Effector memory CD4-positive, alpha-beta T cell (primary cell): ENCODE results near the gene MYL2.

ENCODE experiments used
- DNase-seq, 3 donors: peaks; one replicate each; pipeline ENCODE4 v3.0.0-alpha.2; 2020
- H3K27ac ChIP-seq: 2 replicates; pipeline ENCODE4 v1.7.0; 2013; ENCODE audit warnings: mild to moderate bottlenecking, low read length, moderate library complexity; ENCODE audit not compliant: insufficient read depth, poor library complexity, severe bottlenecking
- H3K27me3 ChIP-seq: replicated peaks from 2 replicates; pipeline ENCODE4 v1.7.0; 2013; ENCODE audit warnings: mild to moderate bottlenecking, low read length; ENCODE audit not compliant: insufficient read depth, control insufficient read depth, poor library complexity, severe bottlenecking
- H3K36me3 ChIP-seq: 2 replicates; pipeline ENCODE4 v1.7.0; 2013; ENCODE audit warnings: mild to moderate bottlenecking, low read length, moderate library complexity; ENCODE audit not compliant: control insufficient read depth, insufficient read depth
- H3K4me1 ChIP-seq: 2 replicates; pipeline ENCODE4 v1.7.0; 2013; ENCODE audit warnings: low read length, mild to moderate bottlenecking; ENCODE audit not compliant: control insufficient read depth, insufficient read depth, poor library complexity, severe bottlenecking
- H3K4me3 ChIP-seq: 2 replicates; pipeline ENCODE4 v1.7.0; 2013; ENCODE audit warnings: low read length, low read depth, mild to moderate bottlenecking; ENCODE audit not compliant: insufficient read depth, poor library complexity, severe bottlenecking
- H3K9me3 ChIP-seq: 2 replicates; pipeline ENCODE4 v1.7.0; 2013; ENCODE audit warnings: mild to moderate bottlenecking, low read length, moderate library complexity; ENCODE audit not compliant: control insufficient read depth

The MYL2 gene

GRCh38 chr12:110917467-110917866 is 2.9 kb downstream of the MYL2 start:
- DNase-seq = no peak
- H3K9me3 ChIP-seq = no peaks in the 10 kb centered on the region
- H3K27ac ChIP-seq = no peak overlapping the region
- no peaks in the 10 kb centered on the region for H3K27me3 ChIP-seq
- H3K4me3 ChIP-seq = no peak overlapping the region
- H3K36me3 ChIP-seq = no peaks in the 10 kb centered on the region
- no peaks in the 10 kb centered on the region for H3K4me1 ChIP-seq

DNA sequence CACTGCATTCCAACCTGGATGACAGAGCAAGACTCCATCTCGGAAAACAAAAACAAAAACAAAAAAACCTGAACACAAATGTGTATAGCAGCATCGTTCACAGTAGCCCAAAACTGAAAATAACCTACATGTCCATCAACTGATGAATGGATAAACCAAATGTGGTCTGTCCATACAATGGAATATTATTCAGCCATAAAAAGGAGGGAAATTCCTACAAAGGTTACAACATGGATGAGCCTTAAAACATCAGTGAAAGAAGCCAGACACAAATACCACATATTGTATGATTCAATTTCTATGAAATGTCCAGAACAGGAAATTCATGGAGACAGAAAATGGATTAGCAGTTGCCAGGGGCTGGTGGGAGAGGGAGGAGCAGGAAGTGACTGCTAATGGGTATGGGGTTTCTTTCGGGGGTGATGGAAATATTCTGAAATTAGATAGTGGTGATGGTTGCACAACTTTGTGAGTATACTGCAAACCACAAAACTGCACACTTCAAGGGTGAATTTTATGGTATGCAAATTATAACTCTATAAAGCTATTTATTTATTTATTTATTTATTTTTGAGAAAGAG is 4.0 kb downstream of the MYL2 start:
- DNase-seq = no peak
- Histone ChIP-seq H3K9me3 (no peaks in the 10 kb centered on the region), H3K36me3 (no peaks in the 10 kb centered on the region), H3K4me3 (no peak overlapping the region), H3K27ac (no peak overlapping the region), H3K4me1 (no peaks in the 10 kb centered on the region), H3K27me3 (no peaks in the 10 kb centered on the region)

DNA sequence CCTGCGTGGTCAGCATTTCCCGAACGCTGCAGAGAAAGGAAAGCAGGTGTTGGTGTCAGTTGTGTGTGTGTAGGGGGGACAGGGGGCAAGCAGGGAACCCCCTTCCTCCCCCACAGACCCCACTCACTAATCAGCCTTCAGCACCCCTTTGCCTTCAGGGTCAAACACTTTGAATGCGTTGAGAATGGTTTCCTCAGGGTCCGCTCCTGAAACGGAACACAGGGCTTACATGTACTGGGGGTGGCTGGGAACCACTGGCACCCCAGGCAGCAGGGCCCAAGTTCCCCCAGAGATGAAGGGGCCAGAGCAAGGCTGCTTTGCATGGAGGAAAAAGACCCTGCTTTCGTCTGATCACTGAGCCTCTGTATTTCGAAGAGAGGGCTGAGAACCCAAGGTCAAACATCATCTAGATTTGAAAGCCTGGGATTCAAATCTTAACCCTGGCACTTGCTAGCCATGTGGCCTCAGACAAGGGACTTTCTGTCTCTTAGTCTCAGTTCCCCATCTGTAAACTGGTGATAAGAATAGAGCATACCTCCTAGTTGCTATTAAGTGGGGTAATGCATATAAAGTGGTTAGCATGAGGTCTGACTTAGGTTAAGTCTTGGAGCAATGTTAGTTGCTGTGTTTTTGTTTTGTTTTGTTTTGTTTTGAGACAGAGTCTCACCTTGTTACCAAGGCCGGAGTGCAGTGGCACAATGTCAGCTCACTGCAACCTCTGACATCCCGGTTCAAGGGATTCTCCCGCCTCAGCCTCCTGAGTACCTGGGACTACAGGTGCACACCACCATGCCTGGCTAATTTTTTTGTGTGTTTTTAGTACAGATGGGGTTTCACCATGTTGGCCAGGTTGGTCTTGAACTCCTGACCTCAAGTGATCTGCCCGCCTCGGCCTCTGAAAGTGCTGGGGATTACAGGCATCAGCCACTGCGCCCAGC is 7.0 kb downstream of the MYL2 start:
- H3K9me3 ChIP-seq = no peaks in the 10 kb centered on the region
- no peak overlapping the region for H3K4me3 ChIP-seq
- H3K4me1 ChIP-seq = no peaks in the 10 kb centered on the region
- DNase-seq = no peak
- no peaks in the 10 kb centered on the region for H3K36me3 ChIP-seq
- H3K27me3 ChIP-seq = no peaks in the 10 kb centered on the region
- no peak overlapping the region for H3K27ac ChIP-seq

DNA sequence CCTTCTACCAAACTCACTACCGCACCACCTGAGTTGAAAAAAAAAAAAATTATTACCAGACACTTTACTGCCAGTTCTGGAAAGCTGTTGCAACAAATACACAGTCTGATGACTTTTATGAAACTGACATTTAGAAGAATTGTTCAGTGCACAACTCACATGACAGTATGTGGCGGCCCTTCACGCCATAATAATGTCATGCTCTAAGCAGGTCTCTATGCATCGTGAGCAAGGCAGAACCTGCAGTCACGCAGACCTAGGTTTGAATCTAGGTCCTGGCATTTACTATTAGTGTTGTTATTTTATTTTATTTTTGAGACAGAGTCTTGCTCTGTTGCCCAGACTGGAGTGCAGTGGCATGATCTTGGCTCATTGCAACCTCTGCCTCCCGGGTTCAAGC is 8.1 kb downstream of the MYL2 start:
- Histone ChIP-seq H3K27ac (no peak overlapping the region), H3K27me3 (no peaks in the 10 kb centered on the region), H3K36me3 (no peaks in the 10 kb centered on the region), H3K4me3 (no peak overlapping the region), H3K9me3 (no peaks in the 10 kb centered on the region), H3K4me1 (no peaks in the 10 kb centered on the region)
- no peak for DNase-seq

- Histone ChIP-seq H3K9me3 (no peaks in the 10 kb centered on the region), H3K4me1 (no peaks in the 10 kb centered on the region), H3K36me3 (no peaks in the 10 kb centered on the region), H3K4me3 (no peak overlapping the region), H3K27ac (no peak overlapping the region), H3K27me3 (no peaks in the 10 kb centered on the region)
- no peak for DNase-seq
Observed at GRCh38 chr12:110908377-110909152, 11.8 kb downstream of the MYL2 start.

GRCh38 chr12:110907583-110907982 is 12.8 kb downstream of the MYL2 start:
- DNase-seq = no peak
- Histone ChIP-seq H3K4me1 (no peaks in the 10 kb centered on the region), H3K27me3 (no peaks in the 10 kb centered on the region), H3K4me3 (no peak overlapping the region), H3K27ac (no peak overlapping the region), H3K9me3 (no peaks in the 10 kb centered on the region), H3K36me3 (no peaks in the 10 kb centered on the region)

GRCh38 chr12:110906985-110907384 is 13.4 kb downstream of the MYL2 start:
- H3K36me3 ChIP-seq = no peaks in the 10 kb centered on the region
- no peak overlapping the region for H3K27ac ChIP-seq
- no peaks in the 10 kb centered on the region for H3K9me3 ChIP-seq
- H3K27me3 ChIP-seq = no peaks in the 10 kb centered on the region
- H3K4me3 ChIP-seq = no peak overlapping the region
- DNase-seq = no peak
- H3K4me1 ChIP-seq = no peaks in the 10 kb centered on the region

DNA sequence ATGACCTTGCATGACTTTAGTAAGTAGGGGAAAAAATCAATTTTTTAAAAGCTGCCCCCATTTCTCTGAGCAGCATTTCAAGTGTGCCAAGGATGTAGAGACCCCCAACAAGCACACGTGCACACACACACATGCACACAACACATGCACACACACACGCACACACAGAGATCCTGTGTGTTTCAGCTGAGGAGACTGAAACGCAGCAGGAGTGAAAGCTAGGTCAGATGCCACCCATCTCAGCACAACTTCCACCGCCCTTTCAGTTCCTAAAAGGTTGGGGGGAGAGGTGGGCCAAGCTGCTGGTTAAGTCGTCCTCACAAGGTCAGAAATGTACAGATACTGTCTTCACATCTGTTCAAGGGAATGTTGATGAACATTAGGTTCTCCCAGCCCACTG is 13.9 kb downstream of the MYL2 start:
- DNase-seq = no peak
- H3K27me3 ChIP-seq = no peaks in the 10 kb centered on the region
- H3K27ac ChIP-seq = no peak overlapping the region
- H3K4me1 ChIP-seq = no peaks in the 10 kb centered on the region
- no peaks in the 10 kb centered on the region for H3K36me3 ChIP-seq
- H3K9me3 ChIP-seq = no peaks in the 10 kb centered on the region
- H3K4me3 ChIP-seq = no peak overlapping the region

DNA sequence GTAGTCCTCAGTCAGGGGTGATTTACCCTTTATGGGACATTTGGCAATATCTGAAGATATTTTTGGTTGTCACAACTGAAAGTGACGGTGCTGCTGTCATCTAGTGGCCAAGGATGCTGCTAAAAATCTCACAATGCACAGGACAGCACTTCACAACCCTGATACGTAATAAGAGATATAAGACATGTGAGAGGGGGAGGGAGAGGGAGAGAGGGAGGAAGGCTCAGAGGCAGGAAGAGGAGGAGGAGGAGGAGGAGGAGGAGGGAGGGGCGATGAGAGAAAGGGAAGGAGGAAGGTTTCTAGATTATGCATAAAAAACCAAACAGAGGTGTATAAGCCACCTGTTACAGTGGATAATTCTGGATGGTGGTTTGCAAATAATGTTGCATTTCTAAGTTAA is 14.3 kb downstream of the MYL2 start:
- no peaks in the 10 kb centered on the region for H3K36me3 ChIP-seq
- no peak for DNase-seq
- H3K27ac ChIP-seq = no peak overlapping the region
- H3K4me1 ChIP-seq = no peaks in the 10 kb centered on the region
- no peaks in the 10 kb centered on the region for H3K27me3 ChIP-seq
- no peak overlapping the region for H3K4me3 ChIP-seq
- H3K9me3 ChIP-seq = no peaks in the 10 kb centered on the region

- Histone ChIP-seq H3K27ac (no peak overlapping the region), H3K36me3 (no peaks in the 10 kb centered on the region), H3K27me3 (no peaks in the 10 kb centered on the region), H3K4me3 (no peak overlapping the region), H3K9me3 (no peaks in the 10 kb centered on the region), H3K4me1 (no peaks in the 10 kb centered on the region)
- DNase-seq = no peak
Observed at GRCh38 chr12:110903511-110903910, 16.9 kb downstream of the MYL2 start.
